ENCODE data around the gene SLC35A1.
A peak's percentile ranks its signal among the peaks of the same experiment; 100 is the strongest.

The SLC35A1 gene

DNA sequence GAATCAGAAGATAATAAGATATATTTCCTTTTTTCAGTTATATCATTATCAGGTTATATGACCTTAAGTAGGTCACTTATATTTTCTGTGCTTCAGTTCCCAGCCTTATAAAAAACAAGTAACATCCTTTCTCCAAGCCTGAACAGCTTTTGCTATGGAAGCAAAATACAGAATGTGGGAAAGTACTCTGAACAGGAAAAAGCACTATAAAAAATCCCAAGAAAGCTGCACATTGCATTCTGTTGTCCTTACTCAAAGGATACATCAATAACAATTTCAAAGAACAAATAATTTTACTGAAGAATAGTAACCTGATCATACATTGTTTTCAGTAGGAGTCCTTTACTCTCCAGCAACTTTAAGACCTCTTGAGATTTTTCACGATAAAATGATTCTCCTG lies 56.4 kb downstream of the SLC35A1 start:
- Histone ChIP-seq H3K9me3 (no peaks in the 10 kb centered on the region), H3K27ac (peak overlapping the region; percentile 26), H3K27me3 (no peaks in the 10 kb centered on the region), H3K36me3 (peaks cover 20% of the 10 kb centered on the region), H3K4me1 (ENCODE audit: control insufficient read depth in 1 of 2, insufficient read depth in 1 of 2, low read depth in 1 of 2, low read length in 1 of 2) (peaks cover 0 to 5% of the 10 kb centered on the region in 2 experiments), H3K4me3 (ENCODE audit: low read depth in 1 of 2, low read length in 1 of 2) (no peak overlapping the region)
- TF ChIP-seq, protein P1, sequence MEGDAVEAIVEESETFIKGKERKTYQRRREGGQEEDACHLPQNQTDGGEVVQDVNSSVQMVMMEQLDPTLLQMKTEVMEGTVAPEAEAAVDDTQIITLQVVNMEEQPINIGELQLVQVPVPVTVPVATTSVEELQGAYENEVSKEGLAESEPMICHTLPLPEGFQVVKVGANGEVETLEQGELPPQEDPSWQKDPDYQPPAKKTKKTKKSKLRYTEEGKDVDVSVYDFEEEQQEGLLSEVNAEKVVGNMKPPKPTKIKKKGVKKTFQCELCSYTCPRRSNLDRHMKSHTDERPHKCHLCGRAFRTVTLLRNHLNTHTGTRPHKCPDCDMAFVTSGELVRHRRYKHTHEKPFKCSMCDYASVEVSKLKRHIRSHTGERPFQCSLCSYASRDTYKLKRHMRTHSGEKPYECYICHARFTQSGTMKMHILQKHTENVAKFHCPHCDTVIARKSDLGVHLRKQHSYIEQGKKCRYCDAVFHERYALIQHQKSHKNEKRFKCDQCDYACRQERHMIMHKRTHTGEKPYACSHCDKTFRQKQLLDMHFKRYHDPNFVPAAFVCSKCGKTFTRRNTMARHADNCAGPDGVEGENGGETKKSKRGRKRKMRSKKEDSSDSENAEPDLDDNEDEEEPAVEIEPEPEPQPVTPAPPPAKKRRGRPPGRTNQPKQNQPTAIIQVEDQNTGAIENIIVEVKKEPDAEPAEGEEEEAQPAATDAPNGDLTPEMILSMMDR (IDR thresholded peaks at IDR 0.05), result no peak

DNA sequence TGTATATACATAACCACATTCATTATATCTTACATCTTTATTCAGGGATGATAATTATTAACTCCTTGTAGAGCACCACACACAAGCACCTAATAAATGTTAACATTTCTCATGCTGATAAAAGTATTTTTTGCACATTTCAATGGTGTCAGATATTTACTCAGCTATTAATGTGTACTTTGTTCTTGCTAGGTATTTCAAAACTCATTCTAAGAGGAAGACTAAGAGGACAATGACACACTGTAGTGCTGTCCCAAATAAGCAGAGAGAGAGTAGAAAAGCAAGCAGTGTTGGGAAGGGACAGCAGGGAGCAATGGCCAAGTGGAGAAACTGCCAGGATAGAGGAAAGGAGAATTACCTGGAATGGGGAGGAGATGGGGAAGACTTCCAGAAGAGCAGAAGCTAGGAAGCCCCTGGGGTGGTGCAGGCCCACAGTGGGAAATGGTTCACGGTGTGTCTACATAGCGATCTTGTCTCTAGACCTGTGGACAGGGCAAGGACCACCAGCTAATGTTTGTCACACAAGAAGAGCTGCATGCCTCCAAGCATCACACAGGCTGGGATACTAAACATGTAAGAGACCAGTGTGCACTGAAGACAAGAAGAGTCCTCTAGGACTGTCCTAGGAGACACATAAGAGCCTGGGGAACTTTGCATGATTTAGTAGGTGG lies 61.7 kb downstream of the SLC35A1 start:
- TF ChIP-seq, protein P1 (IDR thresholded peaks at IDR 0.05), result no peak
- Histone ChIP-seq H3K36me3 (peaks cover 13% of the 10 kb centered on the region), H3K4me3 (ENCODE audit: low read depth in 1 of 2, low read length in 1 of 2) (no peak overlapping the region)

DNA sequence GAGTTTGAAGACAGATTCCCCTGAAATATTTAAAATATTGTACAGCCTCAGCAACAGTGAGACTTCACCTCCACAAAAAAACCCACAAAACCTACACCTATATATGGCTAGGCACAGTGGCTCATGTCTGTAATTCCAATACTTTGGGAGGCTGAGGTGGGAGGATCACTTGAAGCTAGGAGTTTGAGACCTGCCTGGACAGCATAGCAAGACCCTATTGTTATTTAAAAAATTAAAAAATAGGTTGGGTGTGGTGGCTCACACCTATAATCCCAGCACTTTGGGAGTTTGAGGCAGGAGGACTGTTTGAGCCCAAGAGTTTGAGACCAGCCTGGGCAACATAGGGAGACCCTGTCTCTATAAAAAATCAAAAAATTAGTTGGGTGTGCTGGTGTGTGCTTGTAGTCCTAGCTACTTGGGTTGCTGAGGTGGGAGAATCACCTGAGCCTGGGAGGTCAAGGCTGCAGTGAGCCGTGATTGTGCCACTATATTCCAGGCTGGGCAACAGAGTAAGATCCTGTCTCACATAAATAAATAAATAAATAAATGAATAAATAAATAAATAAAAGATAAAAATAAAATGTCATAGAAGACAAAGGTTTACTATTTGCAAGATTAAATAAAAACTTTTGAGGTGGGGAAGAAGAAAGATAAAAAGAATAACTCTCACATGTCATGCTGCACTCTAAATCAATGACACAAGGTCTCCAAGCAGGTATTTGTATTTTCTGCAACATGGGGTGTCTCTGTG lies 65.9 kb downstream of the SLC35A1 start:
- TF ChIP-seq, protein P1 (IDR thresholded peaks at IDR 0.05), result no peak
- Histone ChIP-seq H3K9me3 (no peaks in the 10 kb centered on the region), H3K27ac (peak overlapping the region; percentile 75), H3K36me3 (peaks cover 10% of the 10 kb centered on the region), H3K27me3 (no peaks in the 10 kb centered on the region), H3K4me1 (ENCODE audit: control insufficient read depth in 1 of 2, insufficient read depth in 1 of 2, low read depth in 1 of 2, low read length in 1 of 2) (peaks cover 22 to 33% of the 10 kb centered on the region in 2 experiments), H3K4me3 (ENCODE audit: low read depth in 1 of 2, low read length in 1 of 2) (peak overlapping the region in 1 of 2 experiments; percentile 27)

More for the DNA sequence above, 61.7 kb downstream of the SLC35A1 start:
- no peaks in the 10 kb centered on the region for H3K9me3 ChIP-seq
- H3K27ac ChIP-seq, result no peak overlapping the region
- no peaks in the 10 kb centered on the region for H3K27me3 ChIP-seq
- peaks cover 19 to 27% of the 10 kb centered on the region in 2 experiments for H3K4me1 ChIP-seq (ENCODE audit: control insufficient read depth in 1 of 2, insufficient read depth in 1 of 2, low read depth in 1 of 2, low read length in 1 of 2)

DNA sequence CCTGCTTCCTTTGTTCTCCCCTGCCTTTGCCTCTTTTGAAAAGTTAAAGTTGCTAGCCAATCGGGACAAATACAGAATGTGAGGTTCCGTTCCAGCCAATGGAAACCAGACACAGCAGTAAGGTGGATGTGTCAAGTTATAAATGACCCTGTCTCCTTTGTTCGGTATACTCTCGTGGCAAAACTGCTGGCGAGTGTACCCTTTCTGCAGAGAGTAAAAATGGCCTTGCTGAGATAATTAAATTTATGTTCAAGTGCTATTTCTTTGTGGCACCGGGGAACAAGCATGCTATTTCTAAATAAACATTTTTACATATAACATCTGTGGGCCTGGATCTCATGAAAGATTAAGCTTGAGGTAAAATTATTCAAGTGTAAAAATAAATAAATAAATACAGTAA lies 66.8 kb downstream of the SLC35A1 start:
- Histone ChIP-seq H3K36me3 (peaks cover 17% of the 10 kb centered on the region), H3K27me3 (no peaks in the 10 kb centered on the region), H3K27ac (peak overlapping the region; percentile 75), H3K4me1 (ENCODE audit: control insufficient read depth in 1 of 2, insufficient read depth in 1 of 2, low read depth in 1 of 2, low read length in 1 of 2) (peaks cover 22 to 33% of the 10 kb centered on the region in 2 experiments), H3K9me3 (no peaks in the 10 kb centered on the region), H3K4me3 (ENCODE audit: low read depth in 1 of 2, low read length in 1 of 2) (peak overlapping the region in 1 of 2 experiments; percentile 27)
- TF ChIP-seq, protein P1 (IDR thresholded peaks at IDR 0.05), result no peak

DNA sequence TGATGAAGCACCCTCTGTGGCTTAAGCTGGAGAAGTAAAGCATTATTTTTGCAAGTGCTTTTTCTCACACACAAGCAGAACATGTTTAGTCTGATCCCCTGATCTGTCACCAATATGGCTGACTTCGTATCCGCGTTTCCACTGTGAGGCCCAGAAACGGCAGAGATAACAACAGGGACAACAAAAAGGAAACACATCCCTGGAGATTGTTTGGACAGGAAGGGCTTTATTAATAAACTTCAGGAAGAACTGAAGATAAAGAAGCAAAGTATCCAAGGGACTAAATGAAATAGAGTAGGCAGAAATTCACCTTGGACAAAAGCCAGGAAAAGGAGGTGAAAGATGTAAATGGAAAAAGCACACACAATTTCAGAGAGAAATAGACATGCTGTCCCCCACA lies 67.8 kb downstream of the SLC35A1 start:
- TF ChIP-seq, protein P1 (IDR thresholded peaks at IDR 0.05), result no peak
- no peak overlapping the region for H3K4me3 ChIP-seq (ENCODE audit: low read depth in 1 of 2, low read length in 1 of 2)
- no peak overlapping the region for H3K27ac ChIP-seq
- peaks cover 25% of the 10 kb centered on the region for H3K36me3 ChIP-seq
- no peaks in the 10 kb centered on the region for H3K9me3 ChIP-seq
- no peaks in the 10 kb centered on the region for H3K27me3 ChIP-seq
- peaks cover 22 to 33% of the 10 kb centered on the region in 2 experiments for H3K4me1 ChIP-seq (ENCODE audit: control insufficient read depth in 1 of 2, insufficient read depth in 1 of 2, low read depth in 1 of 2, low read length in 1 of 2)
